H1 (cell line): Measurements from ENCODE around the gene TMUB1. TPM values are rescaled to one million over a fixed set of nuclear protein-coding genes. Genes with fewer than 3 reads are reported as not detected.

ENCODE experiments used
- CTCF ChIA-PET: fragments of 300-600 bp; sonication (Branson Sonifier 250); formaldehyde crosslinking; loops from one replicate; lab custom pipeline; 2021; ENCODE audit not compliant: partially characterized antibody; lab: Charles Lee
- POLR2A ChIA-PET: fragments of 300-600 bp; sonication (Branson Sonifier 250); formaldehyde crosslinking; loops from one replicate; lab custom pipeline; 2021; ENCODE audit warnings: inconsistent platforms; ENCODE audit not compliant: partially characterized antibody; lab: Charles Lee
- DNase-seq, 2 experiments: peaks; one replicate each; pipeline versions ENCODE4 v3.0.0 to v3.0.0-alpha.2; 2010 to 2022; ENCODE audit warnings: low spot score in 2 of 2, low read depth in 1 of 2, mixed read lengths in 1 of 2
- FAIRE-seq: peaks from 2 replicates; lab custom pipeline; 2011; peaks lifted over from hg19 to GRCh38; lab: Jason Lieb, UNC
- H2AFZ ChIP-seq: 2 replicates; pipeline ENCODE4 v1.8.1; 2012; ENCODE audit warnings: low read length, inconsistent platforms
- H2AK5ac ChIP-seq: 2 replicates; pipeline ENCODE4 v1.6.1; 2013; ENCODE audit warnings: low read depth, low read length
- H2BK120ac ChIP-seq: replicated peaks from 2 replicates; pipeline ENCODE3; 2013; ENCODE audit warnings: low read depth, low read length, inconsistent platforms
- H2BK12ac ChIP-seq: 2 replicates; pipeline ENCODE4 v1.6.1; 2013; ENCODE audit warnings: low read depth, low read length
- H2BK15ac ChIP-seq: 2 replicates; pipeline ENCODE4 v1.6.1; 2013; ENCODE audit warnings: low read length
- H2BK20ac ChIP-seq: 2 replicates; pipeline ENCODE4 v1.6.1; 2013; ENCODE audit warnings: low read length
- H2BK5ac ChIP-seq: 2 replicates; pipeline ENCODE4 v1.6.1; 2013; ENCODE audit warnings: low read depth, low read length
- H3K14ac ChIP-seq: 2 replicates; pipeline ENCODE4 v1.6.1; 2013; ENCODE audit warnings: inconsistent platforms; ENCODE audit not compliant: insufficient read length
- H3K18ac ChIP-seq: 2 replicates; pipeline ENCODE4 v1.6.1; 2013; ENCODE audit warnings: low read length; ENCODE audit errors: extremely low read depth
- H3K23ac ChIP-seq: 2 replicates; pipeline ENCODE4 v1.6.1; 2013; ENCODE audit warnings: inconsistent platforms; ENCODE audit not compliant: insufficient read length
- H3K23me2 ChIP-seq: 2 replicates; pipeline ENCODE4 v1.6.1; 2013; ENCODE audit warnings: low read depth, low read length
- H3K27ac ChIP-seq: 2 replicates; pipeline ENCODE4 v1.6.1; 2011; ENCODE audit warnings: low read depth, low read length, inconsistent platforms
- H3K27me3 ChIP-seq, 4 experiments: replicated peaks in 1 of 4; 1 replicate in 1 of 4; 2 replicates in 3 of 4; pipeline versions ENCODE4 v1.6.1 to v1.8.1; 2011 to 2013; ENCODE audit warnings: low read length in 3 of 4, mild to moderate bottlenecking in 3 of 4, inconsistent platforms in 2 of 4, mixed read lengths in 2 of 4, moderate library complexity in 1 of 4; ENCODE audit not compliant: control insufficient read depth in 3 of 4, insufficient read depth in 3 of 4; ENCODE audit errors: extremely low read depth in 1 of 4
- H3K36me3 ChIP-seq, 4 experiments: 2 replicates each; pipeline versions ENCODE4 v1.6.1 to v1.8.1; 2011 to 2013; ENCODE audit warnings: mild to moderate bottlenecking in 4 of 4, low read length in 3 of 4, moderate library complexity in 2 of 4, control low read depth in 1 of 4, inconsistent platforms in 1 of 4; ENCODE audit not compliant: insufficient read depth in 4 of 4, control insufficient read depth in 2 of 4
- H3K4ac ChIP-seq: replicated peaks from 2 replicates; pipeline ENCODE3; 2013; ENCODE audit warnings: low read length, low read depth, mixed read lengths, inconsistent platforms; ENCODE audit not compliant: insufficient read length
- H3K4me1 ChIP-seq, 4 experiments: replicated peaks in 1 of 4; 1 replicate in 1 of 4; 2 replicates in 3 of 4; pipeline versions ENCODE4 v1.6.1 to v1.8.1; 2011 to 2013; ENCODE audit warnings: low read length in 3 of 4, inconsistent platforms in 2 of 4, mixed read lengths in 1 of 4; ENCODE audit not compliant: insufficient read depth in 4 of 4, control insufficient read depth in 3 of 4
- H3K4me2 ChIP-seq, 2 experiments: 2 replicates each; pipeline versions ENCODE4 v1.6.1 to v1.8.1; 2011 to 2013; ENCODE audit warnings: low read depth in 2 of 2, low read length in 2 of 2, control low read depth in 1 of 2, inconsistent platforms in 1 of 2, mild to moderate bottlenecking in 1 of 2; ENCODE audit not compliant: insufficient read depth in 1 of 2
- H3K4me3 ChIP-seq, 4 experiments: fragments of 200-600, 300-600 bp in 1 of 4; sonication (generic), shearing (Covaris generic), sonication (Bioruptor Twin) in 1 of 4; 2 replicates each; pipeline versions ENCODE4 v1.5.1 to v1.8.1; 2011 to 2016; ENCODE audit warnings: low read length in 4 of 4, low read depth in 3 of 4, control low read depth in 2 of 4, inconsistent platforms in 2 of 4, mild to moderate bottlenecking in 2 of 4, mixed read lengths in 1 of 4, moderate library complexity in 1 of 4; ENCODE audit not compliant: insufficient read depth in 2 of 4; ENCODE audit errors: extremely low read depth in 1 of 4
- H3K56ac ChIP-seq: replicated peaks from 2 replicates; pipeline ENCODE3; 2013; ENCODE audit warnings: low read depth, mild to moderate bottlenecking, mixed read lengths, low read length, inconsistent platforms; ENCODE audit not compliant: insufficient read length
- H3K79me1 ChIP-seq: 2 replicates; pipeline ENCODE4 v1.6.1; 2013; ENCODE audit warnings: low read depth, low read length, control low read depth
- H3K79me2 ChIP-seq, 2 experiments: 2 replicates each; pipeline versions ENCODE4 v1.6.1 to v1.8.1; 2012 to 2013; ENCODE audit warnings: low read length in 2 of 2, mild to moderate bottlenecking in 2 of 2, inconsistent platforms in 1 of 2; ENCODE audit not compliant: insufficient read depth in 2 of 2, control insufficient read depth in 1 of 2
- H3K9ac ChIP-seq, 4 experiments: replicated peaks in 1 of 4; 1 replicate in 1 of 4; 2 replicates in 3 of 4; pipeline versions ENCODE4 v1.6.1 to v1.8.1; 2011 to 2013; ENCODE audit warnings: low read depth in 3 of 4, low read length in 3 of 4, control low read depth in 2 of 4, mild to moderate bottlenecking in 2 of 4, moderate library complexity in 2 of 4, inconsistent platforms in 1 of 4; ENCODE audit errors: extremely low read depth in 1 of 4
- H3K9me3 ChIP-seq, 2 experiments: 2 replicates each; pipeline versions ENCODE4 v1.6.1 to v1.8.1; 2012 to 2013; ENCODE audit warnings: mild to moderate bottlenecking in 2 of 2, moderate library complexity in 2 of 2, control low read depth in 1 of 2, inconsistent platforms in 1 of 2, low read depth in 1 of 2, low read length in 1 of 2, mixed read lengths in 1 of 2; ENCODE audit not compliant: insufficient read depth in 2 of 2
- H4K20me1 ChIP-seq, 2 experiments: replicated peaks in 1 of 2; 2 replicates each; pipeline versions ENCODE3 to v1.8.1; 2011 to 2013; ENCODE audit warnings: inconsistent platforms in 2 of 2, low read length in 2 of 2, mild to moderate bottlenecking in 1 of 2; ENCODE audit not compliant: insufficient read depth in 2 of 2, control insufficient read depth in 1 of 2
- H4K5ac ChIP-seq: 2 replicates; pipeline ENCODE4 v1.6.1; 2013; ENCODE audit warnings: low read length, low read depth, mixed read lengths, inconsistent platforms; ENCODE audit not compliant: insufficient read length
- H4K8ac ChIP-seq: 2 replicates; pipeline ENCODE4 v1.8.0; 2013; ENCODE audit warnings: mild to moderate bottlenecking, moderate library complexity, low read length, inconsistent platforms; ENCODE audit not compliant: insufficient read depth; ENCODE audit errors: extremely low read depth
- H4K91ac ChIP-seq: replicated peaks from 2 replicates; pipeline ENCODE3; 2013; ENCODE audit warnings: low read length, mixed read lengths, inconsistent platforms; ENCODE audit not compliant: insufficient read length
- CBX5 ChIP-seq: fragments of 300-800, 300-1000 bp; sonication (generic); IDR thresholded peaks from 2 replicates; pipeline ENCODE4 v1.7.1; 2016; ENCODE audit warnings: antibody characterized with exemption, low read length, low read depth
- EGR1 ChIP-seq: IDR thresholded peaks from 2 replicates; pipeline ENCODE4 v1.6.1; 2011; ENCODE audit warnings: low read depth, low read length, borderline replicate concordance
- EP300 ChIP-seq, 2 experiments: IDR thresholded peaks; 1 replicate in 1 of 2; 2 replicates in 1 of 2; pipeline ENCODE4 v1.6.1; 2011 to 2012; ENCODE audit warnings: low read depth in 2 of 2, low read length in 2 of 2, mild to moderate bottlenecking in 2 of 2, borderline replicate concordance in 1 of 2, inconsistent platforms in 1 of 2, moderate library complexity in 1 of 2
- PHF8 ChIP-seq: fragments of 200-600 bp; sonication (generic); conservative IDR thresholded peaks from 2 replicates; pipeline ENCODE4 v1.7.1; 2012; ENCODE audit warnings: low read depth, mild to moderate bottlenecking, inconsistent platforms, low read length, moderate library complexity
- RXRA ChIP-seq: IDR thresholded peaks from 2 replicates; pipeline ENCODE4 v1.6.1; 2011; ENCODE audit warnings: low read depth, mild to moderate bottlenecking, low read length, moderate library complexity; ENCODE audit not compliant: insufficient read depth
- SIN3A ChIP-seq, 2 experiments: IDR thresholded peaks in 1 of 2; conservative IDR thresholded peaks in 1 of 2; 2 replicates each; pipeline ENCODE4 v1.6.1; 2011 to 2012; ENCODE audit warnings: low read length in 2 of 2, improper control_type of control experiment in 1 of 2, low read depth in 1 of 2, mild to moderate bottlenecking in 1 of 2
- SIX5 ChIP-seq: IDR thresholded peaks from 2 replicates; pipeline ENCODE4 v1.6.1; 2011; ENCODE audit warnings: mild to moderate bottlenecking, low read depth, low read length
- TBP ChIP-seq: IDR thresholded peaks from 2 replicates; pipeline ENCODE4 v1.6.1; 2011; ENCODE audit warnings: low read depth, low read length, improper control_type of control experiment
- WGBS, 2 experiments: shearing (Covaris generic) in 1 of 2; methylation state at CpG; one replicate each; pipeline versions ENCODE4 v1.1.6 to v1.1.7; 2013 to 2015; ENCODE audit warnings: low lambda C conversion rate in 2 of 2, mixed read lengths in 2 of 2, inconsistent platforms in 1 of 2, low coverage in 1 of 2, missing lambda C conversion rate in 1 of 2; ENCODE audit not compliant: insufficient replicate concordance in 2 of 2, insufficient coverage in 1 of 2, insufficient read length in 1 of 2; ENCODE audit errors: extremely low coverage in 1 of 2, missing lambda C conversion rate in 1 of 2; 5-methylcytosine and 5-hydroxymethylcytosine counted together
- polyA plus RNA-seq, 7 experiments: library from polyadenylated mRNA; depleted of rRNA in 3 of 7; stranded (reverse) in 5 of 7; unstranded in 2 of 7; fragments of >200 nt in 5 of 7; fragments of 200-250 nt in 2 of 7; gene quantifications; 1 replicate in 5 of 7; 2 replicates in 1 of 7; 4 replicates in 1 of 7; pipeline versions ENCODE4 v1.2.1 to v1.2.3, GENCODE V29; 2011 to 2013; ENCODE audit warnings: missing spikeins in 2 of 7, mixed read lengths in 2 of 7
- total RNA-seq: library from RNA; stranded (reverse); fragmentation: NEBNext Ultra II Directional; extraction: Animal tissue kit (Norgen Biotek cat#: 25700); gene quantifications from 2 replicates; pipeline ENCODE4 v1.2.1, GENCODE V29; 2021
- TF ChIP-seq, protein P1 (sequence below): IDR thresholded peaks from 2 replicates; pipeline ENCODE4 v1.6.1; 2012; ENCODE audit warnings: low read length, inconsistent platforms

Gene TMUB1
- total and polyA plus RNA-seq, 2 of the 8 experiments (the other 6 are each of a cell fraction or from before 2014, with no cell fraction given) = 41.4 to 56.2 TPM

DNA sequence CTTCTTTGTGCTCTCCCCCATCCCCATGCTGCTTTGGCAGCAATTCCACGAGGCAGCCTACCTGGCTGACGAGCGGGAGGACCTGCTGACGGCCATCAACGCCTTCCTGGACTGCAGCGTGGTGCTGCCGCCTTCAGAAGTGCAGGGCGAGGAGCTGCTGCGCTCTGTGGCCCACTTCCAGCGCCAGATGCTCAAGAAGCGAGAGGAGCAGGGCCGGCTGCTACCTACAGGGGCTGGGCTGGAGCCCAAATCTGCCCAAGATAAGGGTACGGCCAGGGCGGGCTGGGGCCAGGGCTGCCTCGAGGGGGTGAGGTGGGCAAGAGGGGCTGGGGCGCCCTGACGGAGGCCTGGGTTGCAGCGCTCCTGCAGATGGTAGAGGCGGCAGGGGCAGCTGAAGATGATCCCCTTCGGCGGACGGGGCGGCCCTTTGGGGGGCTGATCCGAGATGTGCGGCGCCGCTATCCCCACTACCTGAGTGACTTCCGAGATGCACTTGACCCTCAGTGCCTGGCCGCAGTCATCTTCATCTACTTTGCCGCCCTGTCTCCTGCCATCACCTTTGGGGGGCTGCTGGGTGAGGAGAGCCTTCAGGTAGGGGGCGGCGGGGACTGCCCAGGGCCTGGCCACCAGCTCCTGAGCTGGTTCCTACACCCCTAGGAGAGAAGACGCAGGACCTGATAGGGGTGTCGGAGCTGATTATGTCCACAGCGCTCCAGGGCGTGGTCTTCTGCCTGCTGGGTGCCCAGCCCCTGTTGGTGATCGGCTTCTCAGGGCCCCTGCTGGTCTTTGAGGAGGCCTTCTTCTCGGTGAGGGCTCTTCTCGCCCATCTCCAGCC lies 12.0 kb downstream of the TMUB1 start:
- Histone ChIP-seq H3K4me1 (peaks cover 3 to 12% (median 5%) of the 10 kb centered on the region in 4 experiments), H3K27ac (no peak overlapping the region), H4K8ac (no peak overlapping the region; the same call in 1 of the 2 replicates), H3K4me2 (no peak overlapping the region), H4K20me1 (peaks cover 3 to 13% of the 10 kb centered on the region in 2 experiments), H4K5ac (no peak overlapping the region), H3K4me3 (no peak overlapping the region), H2BK15ac (no peak overlapping the region), H3K23ac (no peak overlapping the region), H2BK120ac (no peak overlapping the region), H2BK12ac (no peak overlapping the region), H3K36me3 (peaks cover 28 to 75% (median 60%) of the 10 kb centered on the region in 4 experiments), H3K14ac (no peak overlapping the region), H2BK5ac (no peak overlapping the region), H3K79me2 (no peaks in the 10 kb centered on the region), H3K9me3 (no peaks in the 10 kb centered on the region), H2AK5ac (no peak overlapping the region), H3K27me3 (no peaks in the 10 kb centered on the region), H2BK20ac (no peak overlapping the region), H4K91ac (no peak overlapping the region), H3K4ac (no peak overlapping the region), H3K18ac (no peak overlapping the region), H3K9ac (no peak overlapping the region), H3K23me2 (no peaks in the 10 kb centered on the region), H3K79me1 (no peaks in the 10 kb centered on the region), H2AFZ (no peak overlapping the region), H3K56ac (no peak overlapping the region)
- 94% methylated on average over 34 of the region's 39 CpGs; no CpG with 5 or more reads in 1 of the 2 experiments for WGBS, 2 experiments
- POLR2A ChIA-PET = interaction anchor here (1.2 to 1.8 kb wide), 4 partner anchors 9 to 52 kb away, joined by 3 to 7 read pairs (median 4); no protein-coding TSS in a partner anchor
- TF ChIP-seq CBX5 = no peak
- TF ChIP-seq TBP = no peak
- TF ChIP-seq PHF8 = no peak
- no peak for TF ChIP-seq EP300 (IDR thresholded peaks at IDR 0.05; ENCODE audit: borderline replicate concordance in 1 of 2, low read depth in 2 of 2, low read length in 2 of 2)
- no peak for TF ChIP-seq SIN3A (conservative IDR thresholded peaks at IDR 0.05 in 1 of 2, IDR thresholded peaks at IDR 0.05 in 1 of 2; ENCODE audit: low read depth in 1 of 2, low read length in 2 of 2)
- TF ChIP-seq, protein P1, sequence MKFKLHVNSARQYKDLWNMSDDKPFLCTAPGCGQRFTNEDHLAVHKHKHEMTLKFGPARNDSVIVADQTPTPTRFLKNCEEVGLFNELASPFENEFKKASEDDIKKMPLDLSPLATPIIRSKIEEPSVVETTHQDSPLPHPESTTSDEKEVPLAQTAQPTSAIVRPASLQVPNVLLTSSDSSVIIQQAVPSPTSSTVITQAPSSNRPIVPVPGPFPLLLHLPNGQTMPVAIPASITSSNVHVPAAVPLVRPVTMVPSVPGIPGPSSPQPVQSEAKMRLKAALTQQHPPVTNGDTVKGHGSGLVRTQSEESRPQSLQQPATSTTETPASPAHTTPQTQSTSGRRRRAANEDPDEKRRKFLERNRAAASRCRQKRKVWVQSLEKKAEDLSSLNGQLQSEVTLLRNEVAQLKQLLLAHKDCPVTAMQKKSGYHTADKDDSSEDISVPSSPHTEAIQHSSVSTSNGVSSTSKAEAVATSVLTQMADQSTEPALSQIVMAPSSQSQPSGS = no peak
- no peak for TF ChIP-seq EGR1
- TF ChIP-seq SIX5 = no peak
- TF ChIP-seq RXRA = no peak
- CTCF ChIA-PET = interaction anchor here (0.9 to 6.5 kb wide), 6 partner anchors 9 to 108 kb away, joined by 3 to 36 read pairs (median 10); no protein-coding TSS in a partner anchor
- DNase-seq (no peak), FAIRE-seq (no peak)
